HEK293T (cell line): Measurements from ENCODE around the gene SRPK1.

Source experiments
- ARNT ChIP-seq: fragments of 450-650 bp; IDR thresholded peaks from 2 replicates; pipeline ENCODE4 v1.6.1; 2017; ENCODE audit warnings: mild to moderate bottlenecking
- BHLHE40 ChIP-seq: fragments of 450-650 bp; IDR thresholded peaks from 2 replicates; pipeline ENCODE4 v1.6.1; 2016; ENCODE audit warnings: mild to moderate bottlenecking, moderate library complexity, borderline replicate concordance
- CTBP1 ChIP-seq: fragments of 450-650 bp; IDR thresholded peaks from 2 replicates; pipeline ENCODE4 v1.6.1; 2016; ENCODE audit warnings: borderline replicate concordance
- ELF4 ChIP-seq: fragments of 450-650 bp; IDR thresholded peaks from 2 replicates; pipeline ENCODE4 v1.6.1; 2017; ENCODE audit warnings: antibody characterized with exemption
- FOXA1 ChIP-seq: fragments of 450-650 bp; IDR thresholded peaks from 2 replicates; pipeline ENCODE4 v1.6.1; 2016; ENCODE audit warnings: mild to moderate bottlenecking
- FOXK2 ChIP-seq: fragments of 450-650 bp; IDR thresholded peaks from 2 replicates; pipeline ENCODE4 v1.6.1; 2016; ENCODE audit warnings: mild to moderate bottlenecking
- FOXM1 ChIP-seq: fragments of 450-650 bp; IDR thresholded peaks from 2 replicates; pipeline ENCODE4 v1.6.1; 2017; ENCODE audit warnings: mild to moderate bottlenecking, borderline replicate concordance
- HDGF ChIP-seq: fragments of 450-650 bp; IDR thresholded peaks from 2 replicates; pipeline ENCODE4 v1.6.1; 2017; ENCODE audit warnings: antibody characterized with exemption, borderline replicate concordance
- LEF1 ChIP-seq: fragments of 450-650 bp; IDR thresholded peaks from 2 replicates; pipeline ENCODE4 v1.6.1; 2017; ENCODE audit warnings: mild to moderate bottlenecking, borderline replicate concordance
- PKNOX1 ChIP-seq: fragments of 450-650 bp; IDR thresholded peaks from 2 replicates; pipeline ENCODE4 v1.6.1; 2016
- SP1 ChIP-seq: fragments of 450-650 bp; IDR thresholded peaks from 2 replicates; pipeline ENCODE4 v1.6.1; 2017
- SUZ12 ChIP-seq: fragments of 450-650 bp; IDR thresholded peaks from 2 replicates; pipeline ENCODE4 v1.6.1; 2016; ENCODE audit warnings: mild to moderate bottlenecking
- TARDBP ChIP-seq: fragments of 450-650 bp; IDR thresholded peaks from 2 replicates; pipeline ENCODE4 v1.6.1; 2016
- ZNF384 ChIP-seq: fragments of 450-650 bp; IDR thresholded peaks from 2 replicates; pipeline ENCODE4 v1.6.1; 2016

DNA sequence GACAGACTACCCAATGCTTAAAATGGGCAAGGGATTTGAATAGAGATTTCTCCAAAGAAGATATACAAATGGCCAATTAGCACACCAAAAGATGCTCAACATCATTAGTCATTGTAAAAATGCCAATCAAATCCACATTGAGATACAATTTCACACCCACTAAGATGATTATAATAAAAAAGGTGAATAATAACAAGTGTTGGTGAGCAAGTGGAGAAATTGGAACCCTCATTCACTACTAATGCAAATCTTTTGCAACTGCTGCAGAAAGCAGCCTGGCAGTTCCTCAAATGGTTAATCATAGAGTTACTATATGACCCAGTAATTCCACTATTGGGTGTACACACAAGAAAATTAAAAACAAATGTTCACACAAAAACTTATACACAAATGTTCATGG, 103.4 kb downstream of the SRPK1 start:
- no peak for TF ChIP-seq ZNF384
- TF ChIP-seq PKNOX1, result no peak
- no peak for TF ChIP-seq FOXK2
- no peak for TF ChIP-seq SUZ12
- no peak for TF ChIP-seq HDGF
- TF ChIP-seq SP1, result no peak
- no peak for TF ChIP-seq BHLHE40
- TF ChIP-seq ARNT, result no peak
- no peak for TF ChIP-seq FOXA1
- no peak for TF ChIP-seq FOXM1
- no peak for TF ChIP-seq TARDBP
- TF ChIP-seq CTBP1, result no peak
- no peak for TF ChIP-seq LEF1
- no peak for TF ChIP-seq ELF4
